Measurements from ENCODE around the gene BMX. TPM values are rescaled to one million over a fixed set of nuclear protein-coding genes. Genes with fewer than 3 reads are reported as not detected.

The BMX gene
- total and polyA plus RNA-seq, 9 of the 15 experiments (the other 6 are each of a cell fraction or from before 2014, with no cell fraction given) = 0.45 to 4.2 (median 1.8) TPM

GRCh38 chrX:15515931-15516330 lies 15.3 kb downstream of the BMX start (continued):
- no peak for TF ChIP-seq KAT7 (CRISPR knock-in tag; IDR thresholded peaks at IDR 0.05; ENCODE audit: borderline replicate concordance)
- TF ChIP-seq KHSRP (IDR thresholded peaks at IDR 0.05) = no peak
- no peak for TF ChIP-seq C11orf30 (IDR thresholded peaks at IDR 0.05; ENCODE audit: low read depth)
- TF ChIP-seq HMG20A (CRISPR knock-in tag; conservative IDR thresholded peaks at IDR 0.05) = no peak
- no peak for TF ChIP-seq CBX1 (IDR thresholded peaks at IDR 0.05; ENCODE audit: low read depth)
- TF ChIP-seq CREBBP (IDR thresholded peaks at IDR 0.05; ENCODE audit: low read depth, low read length) = no peak
- TF ChIP-seq POU5F1 (IDR thresholded peaks at IDR 0.05; ENCODE audit: borderline replicate concordance, low read depth, low read length, partially characterized antibody) = no peak
- no peak for TF ChIP-seq NRF1 (conservative IDR thresholded peaks at IDR 0.05 in 1 of 2, IDR thresholded peaks at IDR 0.05 in 1 of 2)
- no peak for TF ChIP-seq ZBTB9 (CRISPR knock-in tag; IDR thresholded peaks at IDR 0.05)
- TF ChIP-seq MNT (conservative IDR thresholded peaks at IDR 0.05) = peak in 1 of 2 experiments; percentile 33; a peak in 1 of 4 replicates
- no peak for TF ChIP-seq CBX2 (IDR thresholded peaks at IDR 0.05; ENCODE audit: insufficient read depth, low read length, poor library complexity, severe bottlenecking)
- TF ChIP-seq U2AF2 (optimal IDR thresholded peaks at IDR 0.05; ENCODE audit: low read depth, low read length) = no peak
- TF ChIP-seq MYC (IDR thresholded peaks at IDR 0.05; ENCODE audit: low read depth, low read length) = no peak
- no peak for TF ChIP-seq MYC (CRISPR knock-in tag; IDR thresholded peaks at IDR 0.05; ENCODE audit: borderline replicate concordance, low read depth)
- TF ChIP-seq ZNF232 (CRISPR knock-in tag; IDR thresholded peaks at IDR 0.05) = no peak
- TF ChIP-seq DIDO1 (tag; IDR thresholded peaks at IDR 0.05; ENCODE audit: low read depth) = no peak
- no peak for TF ChIP-seq ZBED1 (IDR thresholded peaks at IDR 0.05)
- TF ChIP-seq ZSCAN29 (IDR thresholded peaks at IDR 0.05) = no peak
- 0 out of 2 replicates have a peak, but pooled peaks have one; percentile 20 for TF ChIP-seq MTA1 (IDR thresholded peaks at IDR 0.05; ENCODE audit: borderline replicate concordance)
- no peak for TF ChIP-seq U2AF1 (optimal IDR thresholded peaks at IDR 0.05; ENCODE audit: low read depth, low read length)
- no peak for TF ChIP-seq TCF15 (CRISPR knock-in tag; IDR thresholded peaks at IDR 0.05)
- no peak for TF ChIP-seq ZNF445 (CRISPR knock-in tag; IDR thresholded peaks at IDR 0.05; ENCODE audit: low read depth)
- no peak for TF ChIP-seq DLX4 (CRISPR knock-in tag; IDR thresholded peaks at IDR 0.05)
- no peak for TF ChIP-seq ZNF584 (CRISPR knock-in tag; IDR thresholded peaks at IDR 0.05; ENCODE audit: low read depth)
- no peak for TF ChIP-seq CREB3 (tag; conservative IDR thresholded peaks at IDR 0.05; ENCODE audit: low read depth)
- TF ChIP-seq CREM (IDR thresholded peaks at IDR 0.05; ENCODE audit: low read depth) = peak; percentile 70
- no peak for TF ChIP-seq SLC30A9 (CRISPR knock-in tag; IDR thresholded peaks at IDR 0.05)
